Mucosa of descending colon (tissue), 3 donors: ENCODE data around the gene WFS1. TPM values are rescaled to one million over a fixed set of nuclear protein-coding genes. Genes with fewer than 3 reads are reported as not detected.

Experiments
- ATAC-seq: fragments of 200-7000 bp; cut with Tn5 transposase; one replicate; pipeline ENCODE4 v1.9.1; 2020; ENCODE audit warnings: mild to moderate bottlenecking, moderate library complexity
- DNase-seq, 3 donors: peaks; one replicate each; pipeline ENCODE4 v3.0.0-alpha.2; 2020
- H3K36me3 ChIP-seq: fragments of 200-600 bp; one replicate; pipeline ENCODE4 v1.8.0; 2021; ENCODE audit warnings: low read depth, mild to moderate bottlenecking
- H3K4me1 ChIP-seq: fragments of 200-600 bp; one replicate; pipeline ENCODE4 v1.8.0; 2021; ENCODE audit warnings: low read depth, mild to moderate bottlenecking
- H3K4me3 ChIP-seq: fragments of 200-600 bp; one replicate; pipeline ENCODE4 v1.8.0; 2021; ENCODE audit warnings: mild to moderate bottlenecking
- H3K9me3 ChIP-seq: fragments of 200-600 bp; one replicate; pipeline ENCODE4 v1.8.0; 2021; ENCODE audit warnings: mild to moderate bottlenecking
- intact Hi-C, 2 donors: fragments of 100-400 bp; cut with DNase I in 1 of 2; cut with micrococcal nuclease in 1 of 2; formaldehyde crosslinking; loops; one replicate each; pipeline versions ENCODE4 v1.11.0 to v1.11.1; 2022; cut with DNase I, micrococcal nuclease
- total RNA-seq, 3 donors: library from RNA; stranded (reverse); fragmentation: NEBNext Ultra II Directional in 2 of 3; extraction: Animal tissue kit (Norgen Biotek cat#: 25700) in 2 of 3; gene quantifications; one replicate each; pipeline versions ENCODE4 v1.2.1 to v1.2.4, GENCODE V29; 2021 to 2023
- TF ChIP-seq, protein P1 (sequence below): fragments of 200-600 bp; IDR thresholded peaks from one replicate; pipeline ENCODE4 v1.8.0; 2022; ENCODE audit warnings: antibody characterized with exemption, mild to moderate bottlenecking
- donor health status: DM: no; HTN: no; CAD: no; lungs with moderate emphysema.
- donor health status: DM: no; HTN: no; CAD: no.
- donor health status: DM: no; HTN: yes; CAD: no.

WFS1 gene
- total RNA-seq, 3 donors from 2014 or later: 5.8 to 39.2 (median 14.9) TPM

- TF ChIP-seq, protein P1, sequence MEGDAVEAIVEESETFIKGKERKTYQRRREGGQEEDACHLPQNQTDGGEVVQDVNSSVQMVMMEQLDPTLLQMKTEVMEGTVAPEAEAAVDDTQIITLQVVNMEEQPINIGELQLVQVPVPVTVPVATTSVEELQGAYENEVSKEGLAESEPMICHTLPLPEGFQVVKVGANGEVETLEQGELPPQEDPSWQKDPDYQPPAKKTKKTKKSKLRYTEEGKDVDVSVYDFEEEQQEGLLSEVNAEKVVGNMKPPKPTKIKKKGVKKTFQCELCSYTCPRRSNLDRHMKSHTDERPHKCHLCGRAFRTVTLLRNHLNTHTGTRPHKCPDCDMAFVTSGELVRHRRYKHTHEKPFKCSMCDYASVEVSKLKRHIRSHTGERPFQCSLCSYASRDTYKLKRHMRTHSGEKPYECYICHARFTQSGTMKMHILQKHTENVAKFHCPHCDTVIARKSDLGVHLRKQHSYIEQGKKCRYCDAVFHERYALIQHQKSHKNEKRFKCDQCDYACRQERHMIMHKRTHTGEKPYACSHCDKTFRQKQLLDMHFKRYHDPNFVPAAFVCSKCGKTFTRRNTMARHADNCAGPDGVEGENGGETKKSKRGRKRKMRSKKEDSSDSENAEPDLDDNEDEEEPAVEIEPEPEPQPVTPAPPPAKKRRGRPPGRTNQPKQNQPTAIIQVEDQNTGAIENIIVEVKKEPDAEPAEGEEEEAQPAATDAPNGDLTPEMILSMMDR: no peak
- DNase-seq (peak in 1 of 3 donors; percentile 46), ATAC-seq (no peak)
- Histone ChIP-seq H3K9me3 (no peaks in the 10 kb centered on the region), H3K4me3 (no peak overlapping the region), H3K4me1 (no peaks in the 10 kb centered on the region), H3K36me3 (no peaks in the 10 kb centered on the region)
- intact Hi-C loops: no loop called here
These were observed 25.8 kb downstream of the WFS1 start for GRCh38 chr4:6295495-6295894.

GRCh38 chr4:6296026-6296425 lies 26.4 kb downstream of the WFS1 start:
- TF ChIP-seq, protein P1: no peak
- Histone ChIP-seq H3K9me3 (no peaks in the 10 kb centered on the region), H3K4me1 (no peaks in the 10 kb centered on the region), H3K4me3 (no peak overlapping the region), H3K36me3 (no peaks in the 10 kb centered on the region)
- no peak for ATAC-seq
- intact Hi-C loops: no loop called here
- no peak for DNase-seq

DNA sequence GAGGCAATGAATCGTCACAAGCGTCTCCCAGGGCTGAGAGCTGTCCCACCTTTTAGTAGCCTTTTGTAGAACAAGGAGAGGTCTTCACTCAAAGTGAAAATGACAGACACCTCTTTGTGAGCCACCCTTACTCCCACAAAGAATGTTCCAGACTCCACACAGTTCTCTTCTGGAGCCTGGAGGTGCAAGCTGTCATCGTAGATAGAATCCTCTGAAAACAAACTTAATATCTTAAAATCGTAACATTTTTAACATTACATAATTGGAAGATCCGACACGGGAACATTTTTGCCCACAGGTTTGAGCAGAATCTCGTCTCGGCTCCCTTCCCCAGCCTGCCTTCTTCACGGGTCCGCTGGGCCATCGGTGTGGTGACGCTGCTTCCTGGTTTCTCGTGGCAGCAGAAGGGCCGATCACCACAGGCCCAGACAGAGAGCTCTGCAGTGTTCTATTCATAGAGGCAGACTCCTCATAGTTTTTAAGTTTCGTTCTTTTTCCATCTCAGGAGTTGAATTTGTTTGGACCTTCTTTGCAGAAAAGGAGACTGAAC lies 27.7 kb downstream of the WFS1 start:
- Histone ChIP-seq H3K4me3 (no peak overlapping the region), H3K4me1 (no peaks in the 10 kb centered on the region), H3K9me3 (no peaks in the 10 kb centered on the region), H3K36me3 (no peaks in the 10 kb centered on the region)
- ATAC-seq: no peak
- TF ChIP-seq, protein P1: no peak
- DNase-seq: no peak
- intact Hi-C loops: no loop called here

DNA sequence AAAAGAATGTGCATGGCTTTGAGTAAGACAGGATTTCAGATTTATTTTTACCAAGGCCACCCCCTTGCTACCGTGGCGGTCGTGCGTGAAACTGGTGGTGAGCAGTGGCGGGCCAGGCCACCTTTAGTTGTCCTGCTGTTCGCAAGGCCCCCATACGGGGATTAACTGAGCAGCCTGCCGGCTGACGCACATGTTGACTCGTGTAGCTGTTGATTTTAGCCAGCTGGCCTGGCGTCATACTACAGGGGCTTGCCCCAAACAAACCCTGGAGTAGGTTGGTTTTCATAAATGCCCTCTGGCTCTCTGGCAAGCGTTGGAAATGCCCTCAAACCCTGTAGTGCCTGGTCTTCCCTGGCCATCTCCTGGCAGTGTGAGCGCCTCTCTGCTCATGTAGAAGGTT lies 28.4 kb downstream of the WFS1 start:
- Histone ChIP-seq H3K4me3 (no peak overlapping the region), H3K9me3 (no peaks in the 10 kb centered on the region), H3K36me3 (no peaks in the 10 kb centered on the region), H3K4me1 (no peaks in the 10 kb centered on the region)
- intact Hi-C loops: no loop called here
- peak; percentile 15 for ATAC-seq
- peak in 2 of 3 donors; percentile 25 to 47 for DNase-seq
- TF ChIP-seq, protein P1: no peak

GRCh38 chr4:6298852-6299251 lies 29.2 kb downstream of the WFS1 start:
- TF ChIP-seq, protein P1: no peak
- Histone ChIP-seq H3K9me3 (no peaks in the 10 kb centered on the region), H3K36me3 (no peaks in the 10 kb centered on the region), H3K4me1 (no peaks in the 10 kb centered on the region), H3K4me3 (no peak overlapping the region)
- DNase-seq (no peak), ATAC-seq (no peak)
- intact Hi-C loops: no loop called here

DNA sequence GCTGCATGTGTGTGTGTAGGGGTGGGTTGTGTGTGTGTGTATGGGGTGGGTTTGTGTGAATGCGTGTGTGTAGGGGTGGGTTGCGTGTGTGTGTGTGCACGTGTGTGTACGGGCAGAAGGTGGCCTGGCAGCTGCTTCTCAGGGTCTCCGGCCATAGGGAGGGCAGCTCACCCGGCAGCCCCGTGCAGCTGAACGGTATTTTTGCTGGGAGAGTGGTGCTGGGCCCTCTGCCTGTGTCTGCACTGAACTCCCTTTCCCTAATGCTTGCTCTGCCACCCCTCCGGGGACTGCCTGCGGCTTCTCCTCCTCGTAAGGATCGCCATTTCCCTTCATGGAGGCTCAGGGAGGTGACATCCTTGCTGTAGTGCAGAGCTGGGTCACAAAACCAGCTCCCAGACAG lies 30.2 kb downstream of the WFS1 start:
- no peak for ATAC-seq
- intact Hi-C loops: no loop called here
- DNase-seq: no peak
- Histone ChIP-seq H3K4me1 (no peaks in the 10 kb centered on the region), H3K4me3 (no peak overlapping the region), H3K36me3 (no peaks in the 10 kb centered on the region), H3K9me3 (no peaks in the 10 kb centered on the region)
- TF ChIP-seq, protein P1: no peak
